Measurements from ENCODE around the gene PXMP2.
"Not testable (repeated sequence)": the region's sequence is repeated elsewhere in the genome, so short reads cannot be mapped to it uniquely, and the experiment has no call there.

The PXMP2 gene

GRCh38 chr12:132724506-132725241 is 37.3 kb downstream of the PXMP2 start:
- DNase-seq = no peak

DNA sequence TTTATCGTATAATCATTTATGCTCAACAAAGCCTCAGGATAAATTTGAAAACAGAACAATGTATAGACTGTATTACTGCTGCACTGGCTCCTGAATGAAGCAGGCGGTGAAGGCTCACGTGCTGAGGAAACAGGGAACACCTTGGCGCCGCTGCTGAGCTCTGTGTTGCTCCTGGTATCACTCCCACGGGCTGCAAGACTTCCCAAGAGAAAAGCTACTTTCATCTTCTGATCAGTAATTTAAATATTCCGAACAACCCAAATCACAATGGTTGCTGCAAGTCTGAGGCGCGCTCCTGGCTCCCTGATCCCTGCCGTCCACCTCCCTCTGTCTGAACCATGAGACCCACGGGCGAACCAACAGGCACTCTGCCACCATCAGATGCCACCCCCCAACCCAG is 39.0 kb downstream of the PXMP2 start:
- no peak for DNase-seq

- DNase-seq = no peak
Measured at GRCh38 chr12:132727091-132727794, 39.9 kb downstream of the PXMP2 start.

DNA sequence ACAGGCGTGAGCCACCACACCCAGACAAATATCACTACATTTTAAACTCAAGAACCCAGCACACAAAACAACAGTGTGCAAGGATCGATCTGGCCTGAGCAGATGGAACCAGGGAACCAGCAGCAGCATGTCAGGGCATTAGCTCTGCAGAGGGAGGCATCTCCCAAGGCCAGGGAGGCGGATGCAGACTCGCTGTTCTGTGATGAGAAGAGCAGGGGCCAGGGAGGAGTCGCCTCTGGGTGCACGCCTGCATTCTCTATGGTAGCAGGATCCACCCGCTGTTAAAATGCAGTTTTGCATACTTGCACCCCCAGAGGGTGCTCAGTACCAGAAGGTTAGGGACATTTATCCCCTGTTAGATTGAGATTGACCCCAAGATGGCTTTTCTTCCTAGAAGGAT is 41.1 kb downstream of the PXMP2 start:
- DNase-seq = no peak

DNA sequence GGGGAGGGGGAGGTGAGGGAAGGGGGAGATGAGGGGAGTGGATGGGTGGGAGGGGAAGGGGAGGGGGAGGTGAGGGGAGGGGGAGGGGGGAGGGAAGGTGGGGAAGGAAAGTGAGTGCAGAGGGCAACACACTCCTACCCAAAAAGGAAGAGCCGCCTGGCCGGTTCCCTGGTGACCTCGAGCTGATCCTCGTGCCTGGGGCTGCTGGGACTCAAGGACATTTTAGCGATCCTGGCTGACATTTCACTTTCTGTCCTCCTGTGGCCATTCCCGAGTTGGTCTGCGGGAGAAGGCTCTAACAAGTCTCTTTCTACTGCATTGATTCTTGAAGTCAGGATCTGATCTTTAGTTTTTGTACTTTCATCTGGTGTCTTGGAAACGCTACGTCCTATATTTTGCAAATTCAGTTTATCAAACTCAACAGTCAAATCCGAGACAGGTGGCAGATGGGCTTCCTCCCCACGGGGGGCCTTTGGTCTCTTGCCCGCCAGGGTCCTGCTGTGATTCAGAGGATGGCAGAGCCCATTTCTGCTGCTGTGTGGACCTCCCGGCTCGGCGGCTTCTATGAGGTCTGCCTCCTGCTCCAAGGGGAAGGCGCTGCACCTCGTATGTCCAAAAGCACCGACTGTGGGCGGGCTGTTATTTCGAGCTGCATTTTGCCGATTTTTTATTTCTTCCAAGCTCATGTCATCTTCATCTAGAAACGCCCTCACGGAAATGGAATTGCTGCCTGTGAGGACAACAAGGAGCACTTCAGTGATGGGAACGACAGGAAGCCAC is 42.3 kb downstream of the PXMP2 start:
- DNase-seq = no peak

DNA sequence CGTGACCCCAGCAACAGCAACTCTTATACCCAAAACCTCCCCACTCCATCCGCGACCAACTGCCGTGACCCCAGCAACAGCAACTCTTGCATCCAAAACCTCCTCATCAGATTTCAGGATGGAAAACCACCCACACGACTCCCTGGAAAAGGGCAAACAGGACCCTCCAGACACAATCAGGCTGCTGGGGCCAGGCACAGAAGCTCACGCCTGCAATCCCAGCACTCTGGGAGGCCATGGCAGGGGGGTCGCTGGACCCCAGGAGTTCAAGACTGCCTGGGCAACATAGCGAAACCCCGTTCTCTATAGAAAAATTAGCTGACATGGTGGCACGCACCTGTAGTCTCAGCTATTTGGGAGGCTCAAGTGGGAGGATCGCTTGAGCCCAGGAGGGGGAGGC is 43.0 kb downstream of the PXMP2 start:
- no peak for DNase-seq

DNA sequence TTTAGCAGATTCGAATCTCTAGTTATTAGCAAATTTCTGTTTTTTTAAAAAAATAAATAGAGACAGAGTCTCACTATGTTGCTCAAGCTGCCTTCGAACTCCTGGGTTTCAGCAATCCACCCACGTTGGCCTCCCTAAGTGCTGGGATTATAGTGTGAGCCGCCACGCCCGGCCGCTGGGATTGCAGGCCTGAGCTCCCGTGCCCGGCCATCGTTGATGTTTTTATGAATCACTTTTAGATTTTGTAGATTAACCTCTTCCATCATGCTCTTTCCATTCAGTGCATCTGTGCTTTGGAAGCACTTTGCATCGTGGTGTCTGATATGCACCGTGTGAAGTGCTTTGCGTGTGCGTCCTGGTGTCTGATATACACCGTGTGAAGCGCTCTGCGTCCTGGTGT is 44.2 kb downstream of the PXMP2 start:
- DNase-seq = no peak

DNA sequence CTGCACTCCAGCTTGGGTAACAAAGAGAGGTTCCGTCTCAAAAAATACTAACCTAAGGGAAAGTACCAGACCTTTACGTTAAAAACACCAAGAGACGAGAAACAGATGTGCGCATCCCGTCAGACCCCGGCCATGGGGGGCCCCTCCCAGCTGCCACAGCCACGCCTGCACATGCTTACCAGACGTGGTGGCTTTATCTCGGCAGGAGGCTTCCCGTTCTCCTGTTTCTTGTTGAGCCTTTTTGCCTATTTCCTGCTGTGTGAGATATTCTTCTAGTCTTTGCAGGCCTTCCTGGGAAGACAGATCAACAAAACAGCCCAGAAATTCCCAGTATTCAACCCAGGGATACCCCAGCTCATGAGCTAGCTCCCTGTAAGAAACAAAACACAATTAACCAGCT is 46.8 kb downstream of the PXMP2 start:
- no peak for DNase-seq

- no peak for DNase-seq
Measured at GRCh38 chr12:132735496-132735895, 48.1 kb downstream of the PXMP2 start.

DNA sequence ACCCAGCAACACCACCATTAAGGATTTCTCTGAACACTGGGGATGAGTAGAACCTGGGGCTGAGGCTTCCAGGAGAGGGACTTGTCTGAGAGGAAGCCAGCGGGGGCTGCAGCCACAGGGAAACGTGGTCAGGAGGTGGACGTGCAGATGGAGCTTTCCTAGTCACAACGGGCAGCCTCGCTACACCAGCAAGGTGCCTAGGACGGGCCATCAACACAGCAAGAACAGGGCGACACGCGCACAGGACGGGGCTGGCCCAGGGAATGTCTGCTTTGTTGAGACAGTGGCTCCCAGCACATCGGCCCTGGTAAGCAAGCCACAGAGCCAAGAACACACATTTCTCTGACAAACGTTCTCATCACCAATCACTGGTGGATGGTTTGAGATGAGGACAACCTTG is 49.0 kb downstream of the PXMP2 start:
- DNase-seq = no peak

DNA sequence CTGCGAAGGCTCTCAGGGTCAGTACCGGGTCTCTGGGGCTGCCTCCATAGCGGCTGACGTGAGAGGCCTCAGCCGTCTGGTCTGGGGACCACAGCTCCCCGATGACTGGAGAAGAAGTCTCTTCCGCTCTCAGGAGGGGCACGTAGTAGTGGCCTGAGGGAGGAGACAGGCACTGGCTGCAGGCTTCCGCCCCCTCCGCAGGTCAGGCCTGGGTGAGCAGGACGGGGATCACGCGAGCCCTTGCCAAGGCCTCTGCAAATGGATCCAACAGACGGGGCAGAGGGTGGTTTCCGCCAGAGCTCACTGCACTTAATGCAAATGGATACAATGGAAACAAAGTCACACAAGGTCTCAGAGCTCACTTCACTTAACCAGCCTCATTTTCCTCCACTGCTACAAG is 49.5 kb downstream of the PXMP2 start:
- no peak for DNase-seq

GRCh38 chr12:132739600-132740312 is 52.4 kb downstream of the PXMP2 start:
- no peak for DNase-seq

GRCh38 chr12:132740313-132740646 is 52.9 kb downstream of the PXMP2 start:
- no peak for DNase-seq

- no peak for DNase-seq
Measured at GRCh38 chr12:132740652-132741051, 53.3 kb downstream of the PXMP2 start.

- DNase-seq = no peak
Measured at GRCh38 chr12:132741620-132742019, 54.2 kb downstream of the PXMP2 start.

DNA sequence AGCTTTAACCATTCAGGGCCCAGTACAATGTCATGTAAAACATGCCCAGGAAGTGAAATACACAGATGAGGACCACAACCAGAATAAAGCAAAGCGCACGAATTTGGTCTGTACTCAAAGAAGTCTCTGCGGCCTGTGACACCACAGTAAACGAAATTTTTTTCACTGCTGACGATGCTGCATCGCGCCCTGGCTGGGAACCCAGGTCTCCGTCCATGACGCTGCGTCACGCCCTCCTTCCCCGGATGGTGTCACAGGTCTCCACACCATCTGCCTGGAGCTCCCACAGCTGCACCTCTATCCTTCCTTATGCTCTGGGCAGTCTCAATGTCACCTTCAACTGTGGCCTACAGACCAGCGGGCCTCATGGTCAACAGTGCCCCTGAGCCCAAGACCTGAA is 56.4 kb downstream of the PXMP2 start:
- DNase-seq = no peak

DNA sequence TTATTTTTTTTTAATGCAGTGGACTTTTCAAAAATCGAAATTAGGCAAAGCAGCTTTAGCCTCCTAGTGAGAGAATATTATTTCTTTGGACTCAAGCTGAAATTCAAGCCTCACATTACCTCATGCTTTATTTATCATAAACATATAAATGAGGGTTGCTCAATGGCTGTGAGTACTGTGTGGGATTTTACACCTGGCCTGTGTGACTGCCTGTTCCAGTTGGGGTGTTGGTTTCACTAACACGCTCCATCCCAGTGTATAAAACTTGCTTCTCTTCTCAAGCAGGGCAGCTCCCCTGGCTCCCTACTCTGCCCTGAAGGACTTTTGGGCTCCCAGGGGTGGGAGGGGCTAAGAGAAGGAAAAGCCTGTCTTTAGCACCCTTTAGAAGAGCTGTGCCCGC is 59.2 kb downstream of the PXMP2 start:
- no peak for DNase-seq

DNA sequence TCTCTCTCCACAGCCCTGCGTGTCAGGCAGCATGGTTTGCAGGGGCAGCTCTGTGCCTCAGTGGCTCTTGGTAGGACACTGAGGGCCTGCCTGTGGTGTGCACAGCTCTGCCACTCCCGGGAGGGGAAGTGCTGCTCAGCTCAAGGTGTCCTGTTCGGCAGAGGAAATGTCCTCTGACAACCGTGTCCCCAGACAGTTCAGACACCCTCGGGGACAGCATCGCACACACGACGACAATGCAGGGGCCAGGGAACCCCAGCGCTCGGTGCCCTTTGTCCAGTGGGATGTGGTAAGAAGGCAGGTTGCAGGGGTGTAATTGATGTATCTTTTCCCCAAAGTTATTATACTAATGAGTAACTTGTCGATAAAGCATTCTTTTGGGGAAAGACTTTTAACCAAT is 60.0 kb downstream of the PXMP2 start:
- DNase-seq = no peak

GRCh38 chr12:132747896-132748295 is 60.5 kb downstream of the PXMP2 start:
- DNase-seq = no peak

- no peak for DNase-seq
Measured at GRCh38 chr12:132748319-132748718, 60.9 kb downstream of the PXMP2 start.

- DNase-seq = not testable (repeated sequence)
Measured at GRCh38 chr12:132753670-132754069, 66.3 kb downstream of the PXMP2 start.

- no peak for DNase-seq
Measured at GRCh38 chr12:132754160-132754932, 67.0 kb downstream of the PXMP2 start.
